Testis (tissue), 2 donors: ENCODE results near the gene CDH1.

Experiments used
- POLR2A ChIP-seq: fragments of 450-650 bp; IDR thresholded peaks from one replicate; pipeline ENCODE4 v1.6.1; 2017; ENCODE audit warnings: antibody characterized with exemption, mild to moderate bottlenecking, moderate library complexity
- TF ChIP-seq, protein P1 (sequence below), 3 experiments: fragments of 450-650 bp in 2 of 3; fragments of 200-600 bp in 1 of 3; sonication (generic) in 1 of 3; IDR thresholded peaks; one replicate each; pipeline ENCODE4 v1.5.1; 2016 to 2019; ENCODE audit warnings: antibody characterized with exemption in 3 of 3, mild to moderate bottlenecking in 2 of 3, moderate library complexity in 1 of 3

DNA sequence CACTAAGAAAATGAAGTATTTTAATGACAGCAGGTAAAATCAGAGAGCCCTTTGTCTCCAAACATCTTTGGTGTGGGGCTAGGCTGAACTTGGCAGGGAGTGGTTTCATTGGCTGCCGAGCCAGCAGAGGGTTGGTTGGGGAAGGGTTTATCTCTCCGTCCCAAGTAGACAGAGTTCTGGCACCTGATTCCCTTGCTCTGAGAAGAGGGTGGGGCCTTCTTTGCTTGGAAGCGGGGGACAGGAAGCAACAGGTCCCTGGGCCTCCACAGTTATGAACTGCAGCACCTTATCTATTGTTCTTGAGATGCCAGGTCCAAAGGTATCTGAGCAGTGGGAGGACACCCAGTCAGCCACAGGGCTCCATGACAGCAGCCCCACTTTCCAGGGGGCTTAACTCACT lies 12.3 kb upstream of the CDH1 start:
- TF ChIP-seq POLR2A, result no peak
- TF ChIP-seq, protein P1, sequence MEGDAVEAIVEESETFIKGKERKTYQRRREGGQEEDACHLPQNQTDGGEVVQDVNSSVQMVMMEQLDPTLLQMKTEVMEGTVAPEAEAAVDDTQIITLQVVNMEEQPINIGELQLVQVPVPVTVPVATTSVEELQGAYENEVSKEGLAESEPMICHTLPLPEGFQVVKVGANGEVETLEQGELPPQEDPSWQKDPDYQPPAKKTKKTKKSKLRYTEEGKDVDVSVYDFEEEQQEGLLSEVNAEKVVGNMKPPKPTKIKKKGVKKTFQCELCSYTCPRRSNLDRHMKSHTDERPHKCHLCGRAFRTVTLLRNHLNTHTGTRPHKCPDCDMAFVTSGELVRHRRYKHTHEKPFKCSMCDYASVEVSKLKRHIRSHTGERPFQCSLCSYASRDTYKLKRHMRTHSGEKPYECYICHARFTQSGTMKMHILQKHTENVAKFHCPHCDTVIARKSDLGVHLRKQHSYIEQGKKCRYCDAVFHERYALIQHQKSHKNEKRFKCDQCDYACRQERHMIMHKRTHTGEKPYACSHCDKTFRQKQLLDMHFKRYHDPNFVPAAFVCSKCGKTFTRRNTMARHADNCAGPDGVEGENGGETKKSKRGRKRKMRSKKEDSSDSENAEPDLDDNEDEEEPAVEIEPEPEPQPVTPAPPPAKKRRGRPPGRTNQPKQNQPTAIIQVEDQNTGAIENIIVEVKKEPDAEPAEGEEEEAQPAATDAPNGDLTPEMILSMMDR (IDR thresholded peaks at IDR 0.05), result no peak
